Panc1 (cell line): Measurements from ENCODE around the gene SERPINB7. TPM values are rescaled to one million over a fixed set of nuclear protein-coding genes. Genes with fewer than 3 reads are reported as not detected.

ENCODE experiments used
- ATAC-seq: fragments of 200-7000 bp; cut with Tn5 transposase; 2 replicates; pipeline ENCODE4 v1.9.1; 2020; ENCODE audit warnings: mild to moderate bottlenecking, moderate library complexity
- BruUV-seq: library from RNA; stranded (reverse); fragments of 400-500 nt; replicated peaks from 2 replicates; lab custom pipeline; 2021; lab: Mats Ljungman, UMichigan
- CTCF ChIA-PET: fragments of 300-600 bp; sonication (Branson Sonifier 250); formaldehyde crosslinking; loops from one replicate; lab custom pipeline; 2022; ENCODE audit warnings: antibody characterized with exemption; lab: Charles Lee
- POLR2A ChIA-PET: fragments of 300-600 bp; sonication (Branson Sonifier 250); formaldehyde crosslinking; loops from one replicate; lab custom pipeline; 2022; ENCODE audit warnings: antibody characterized with exemption; lab: Charles Lee
- DNase-seq: peaks from one replicate; pipeline ENCODE4 v3.0.0-alpha.2; 2010; ENCODE audit warnings: low read depth, low spot score
- H3K27ac ChIP-seq: 2 replicates; pipeline ENCODE4 v1.5.1; 2011; ENCODE audit warnings: mild to moderate bottlenecking, low read length, inconsistent platforms
- H3K27me3 ChIP-seq: fragments of 200-500 bp; sonication (Bioruptor generic); 2 replicates; pipeline ENCODE4 v1.6.0; 2014; ENCODE audit warnings: low read length, inconsistent platforms; ENCODE audit not compliant: control insufficient read depth, insufficient read depth
- H3K36me3 ChIP-seq: fragments of 200-500 bp; sonication (Bioruptor generic); 2 replicates; pipeline ENCODE4 v1.5.1; 2014; ENCODE audit warnings: inconsistent platforms, mild to moderate bottlenecking, low read length, moderate library complexity; ENCODE audit not compliant: control insufficient read depth, insufficient read depth
- H3K4me1 ChIP-seq: 2 replicates; pipeline ENCODE4 v1.5.1; 2011; ENCODE audit warnings: inconsistent platforms, mild to moderate bottlenecking, low read length, moderate library complexity; ENCODE audit not compliant: control insufficient read depth, insufficient read depth
- H3K4me3 ChIP-seq, 2 experiments: 2 replicates each; pipeline ENCODE4 v1.5.1; 2011 to 2012; ENCODE audit warnings: low read depth in 2 of 2, low read length in 2 of 2, mild to moderate bottlenecking in 2 of 2, inconsistent platforms in 1 of 2, moderate library complexity in 1 of 2
- H3K9me3 ChIP-seq: fragments of 200-500 bp; sonication (Bioruptor generic); 2 replicates; pipeline ENCODE4 v1.5.1; 2014; ENCODE audit warnings: low read depth, mild to moderate bottlenecking, inconsistent platforms, low read length, moderate library complexity; ENCODE audit not compliant: control insufficient read depth, insufficient read depth
- CTCF ChIP-seq: fragments of 450-650 bp; IDR thresholded peaks from 2 replicates; pipeline ENCODE4 v1.5.1; 2017; ENCODE audit warnings: mild to moderate bottlenecking
- POLR2AphosphoS5 ChIP-seq: IDR thresholded peaks from 2 replicates; pipeline ENCODE4 v1.6.1; 2012; ENCODE audit warnings: mild to moderate bottlenecking, low read depth, low read length, moderate library complexity
- SIN3A ChIP-seq: IDR thresholded peaks from 2 replicates; pipeline ENCODE4 v1.6.1; 2012; ENCODE audit warnings: low read depth, mild to moderate bottlenecking, low read length, moderate library complexity, borderline replicate concordance; ENCODE audit not compliant: insufficient read depth
- TCF7L2 ChIP-seq: IDR thresholded peaks from 2 replicates; pipeline ENCODE4 v1.6.1; 2011; ENCODE audit warnings: mild to moderate bottlenecking, low read depth, low read length, inconsistent platforms
- in situ Hi-C: cut with HindIII; loops from 2 replicates; pipeline ENCODE4 v1.10.0; 2016; ENCODE audit warnings: low sequenced_read_pairs, low pct_unique_long_range_greater_than_20kb
- intact Hi-C: fragments of 100-400 bp; cut with micrococcal nuclease; formaldehyde crosslinking; loops from one replicate; pipeline ENCODE4 v1.10.0; 2022; ENCODE audit not compliant: unreplicated experiment
- total RNA-seq: library from RNA; stranded (reverse); gene quantifications from one replicate; pipeline ENCODE4 v1.2.1, GENCODE V29; 2021; ENCODE audit not compliant: unreplicated experiment
- TF ChIP-seq, protein P1 (sequence below), 2 experiments: IDR thresholded peaks; 2 replicates each; pipeline ENCODE4 v1.6.1; 2011 to 2012; ENCODE audit warnings: low read depth in 2 of 2, control low read depth in 1 of 2, low read length in 1 of 2, mild to moderate bottlenecking in 1 of 2, moderate library complexity in 1 of 2; ENCODE audit not compliant: insufficient read depth in 1 of 2

The SERPINB7 gene
- total RNA-seq, 1 experiment from 2014 or later: not detected

GRCh38 chr18:63844254-63844653 lies 69.0 kb downstream of the SERPINB7 start:
- TF ChIP-seq POLR2AphosphoS5 (no peak), SIN3A (no peak), CTCF (peak; percentile 35; the same call in 1 of the 2 replicates), TCF7L2 (no peak)
- TF ChIP-seq, protein P1, sequence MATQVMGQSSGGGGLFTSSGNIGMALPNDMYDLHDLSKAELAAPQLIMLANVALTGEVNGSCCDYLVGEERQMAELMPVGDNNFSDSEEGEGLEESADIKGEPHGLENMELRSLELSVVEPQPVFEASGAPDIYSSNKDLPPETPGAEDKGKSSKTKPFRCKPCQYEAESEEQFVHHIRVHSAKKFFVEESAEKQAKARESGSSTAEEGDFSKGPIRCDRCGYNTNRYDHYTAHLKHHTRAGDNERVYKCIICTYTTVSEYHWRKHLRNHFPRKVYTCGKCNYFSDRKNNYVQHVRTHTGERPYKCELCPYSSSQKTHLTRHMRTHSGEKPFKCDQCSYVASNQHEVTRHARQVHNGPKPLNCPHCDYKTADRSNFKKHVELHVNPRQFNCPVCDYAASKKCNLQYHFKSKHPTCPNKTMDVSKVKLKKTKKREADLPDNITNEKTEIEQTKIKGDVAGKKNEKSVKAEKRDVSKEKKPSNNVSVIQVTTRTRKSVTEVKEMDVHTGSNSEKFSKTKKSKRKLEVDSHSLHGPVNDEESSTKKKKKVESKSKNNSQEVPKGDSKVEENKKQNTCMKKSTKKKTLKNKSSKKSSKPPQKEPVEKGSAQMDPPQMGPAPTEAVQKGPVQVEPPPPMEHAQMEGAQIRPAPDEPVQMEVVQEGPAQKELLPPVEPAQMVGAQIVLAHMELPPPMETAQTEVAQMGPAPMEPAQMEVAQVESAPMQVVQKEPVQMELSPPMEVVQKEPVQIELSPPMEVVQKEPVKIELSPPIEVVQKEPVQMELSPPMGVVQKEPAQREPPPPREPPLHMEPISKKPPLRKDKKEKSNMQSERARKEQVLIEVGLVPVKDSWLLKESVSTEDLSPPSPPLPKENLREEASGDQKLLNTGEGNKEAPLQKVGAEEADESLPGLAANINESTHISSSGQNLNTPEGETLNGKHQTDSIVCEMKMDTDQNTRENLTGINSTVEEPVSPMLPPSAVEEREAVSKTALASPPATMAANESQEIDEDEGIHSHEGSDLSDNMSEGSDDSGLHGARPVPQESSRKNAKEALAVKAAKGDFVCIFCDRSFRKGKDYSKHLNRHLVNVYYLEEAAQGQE (IDR thresholded peaks at IDR 0.05; ENCODE audit: insufficient read depth in 1 of 2, low read depth in 2 of 2, low read length in 1 of 2): no peak
- H3K27me3 ChIP-seq: no peaks in the 10 kb centered on the region
- intact Hi-C loops: loop anchor here (10.0 kb wide), 1 partner anchor 269 kb away; no protein-coding TSS in a partner anchor
- no peaks in the 10 kb centered on the region for H3K36me3 ChIP-seq
- in situ Hi-C loops: no loop called here
- H3K9me3 ChIP-seq: no peaks in the 10 kb centered on the region
- BruUV-seq: no TSS peak
- ATAC-seq (0 out of 2 replicates have a peak, but pooled peaks have one; percentile 68), DNase-seq (no peak)
- POLR2A ChIA-PET: no interaction called here
- CTCF ChIA-PET: interaction anchor here (1.1 kb wide), 1 partner anchor 90 kb away, joined by 4 read pairs; no protein-coding TSS in a partner anchor
- no peak overlapping the region for H3K4me3 ChIP-seq
- no peaks in the 10 kb centered on the region for H3K4me1 ChIP-seq
- no peak overlapping the region for H3K27ac ChIP-seq

GRCh38 chr18:63848159-63848558 lies 72.9 kb downstream of the SERPINB7 start:
- H3K4me1 ChIP-seq: no peaks in the 10 kb centered on the region
- TF ChIP-seq SIN3A: no peak
- TF ChIP-seq POLR2AphosphoS5: no peak
- TF ChIP-seq, protein P1 (IDR thresholded peaks at IDR 0.05; ENCODE audit: insufficient read depth in 1 of 2, low read depth in 2 of 2, low read length in 1 of 2): no peak
- TF ChIP-seq TCF7L2: no peak
- TF ChIP-seq CTCF: peak; percentile 54
- in situ Hi-C loops (no loop called here), intact Hi-C loops (loop anchor here (1.0 to 10.0 kb wide), 2 partner anchors 273 to 330 kb away; no protein-coding TSS in a partner anchor)
- BruUV-seq: no TSS peak
- H3K36me3 ChIP-seq: no peaks in the 10 kb centered on the region
- CTCF ChIA-PET: no interaction called here
- POLR2A ChIA-PET: no interaction called here
- no peaks in the 10 kb centered on the region for H3K9me3 ChIP-seq
- no peak overlapping the region for H3K4me3 ChIP-seq
- H3K27me3 ChIP-seq: no peaks in the 10 kb centered on the region
- ATAC-seq: peak; percentile 65; the same call in 1 of the 2 replicates
- H3K27ac ChIP-seq: no peak overlapping the region
- DNase-seq: no peak
